Lung (tissue), 12 donors: Measurements from ENCODE around the gene RPL35. TPM values are rescaled to one million over a fixed set of nuclear protein-coding genes. Genes with fewer than 3 reads are reported as not detected.
"Not testable (repeated sequence)": the region's sequence is repeated elsewhere in the genome, so short reads cannot be mapped to it uniquely, and the experiment has no call there.

Experiments
- ATAC-seq: fragments of 200-7000 bp; cut with Tn5 transposase; one replicate; pipeline ENCODE4 v1.9.1; 2020; ENCODE audit warnings: moderate number of reproducible peaks; ENCODE audit not compliant: insufficient read depth, low FRiP score
- DNase-seq, 3 donors: peaks; one replicate each; pipeline ENCODE4 v3.0.0-alpha.2; 2013 to 2017
- H3K27ac ChIP-seq, 2 donors: one replicate each; pipeline ENCODE4 v1.5.1; 2013; ENCODE audit warnings: mild to moderate bottlenecking in 2 of 2, moderate library complexity in 2 of 2, control low read depth in 1 of 2, inconsistent platforms in 1 of 2, low read depth in 1 of 2, low read length in 1 of 2
- H3K27me3 ChIP-seq, 3 donors: one replicate each; pipeline ENCODE4 v1.5.1; 2013; ENCODE audit warnings: low read length in 2 of 3; ENCODE audit not compliant: control insufficient read depth in 3 of 3, insufficient read depth in 3 of 3
- H3K36me3 ChIP-seq, 4 donors: one replicate each; pipeline ENCODE4 v1.5.1; 2013; ENCODE audit warnings: low read length in 4 of 4, mild to moderate bottlenecking in 1 of 4, moderate library complexity in 1 of 4; ENCODE audit not compliant: control insufficient read depth in 4 of 4, insufficient read depth in 4 of 4
- H3K4me1 ChIP-seq, 5 donors: one replicate each; pipeline ENCODE4 v1.5.1; 2013; ENCODE audit warnings: low read length in 5 of 5, mild to moderate bottlenecking in 2 of 5, moderate library complexity in 1 of 5; ENCODE audit not compliant: control insufficient read depth in 5 of 5, insufficient read depth in 5 of 5
- H3K4me3 ChIP-seq: one replicate; pipeline ENCODE4 v1.5.1; 2013; ENCODE audit warnings: mild to moderate bottlenecking, control low read depth, moderate library complexity
- H3K9ac ChIP-seq, 2 donors: one replicate each; pipeline ENCODE4 v1.5.1; 2013; ENCODE audit warnings: low read length in 2 of 2, control low read depth in 1 of 2; ENCODE audit not compliant: insufficient read depth in 1 of 2
- H3K9me3 ChIP-seq, 4 donors: one replicate each; pipeline ENCODE4 v1.5.1; 2013; ENCODE audit warnings: low read length in 3 of 4, mild to moderate bottlenecking in 1 of 4, moderate library complexity in 1 of 4; ENCODE audit not compliant: control insufficient read depth in 4 of 4, insufficient read depth in 3 of 4
- CTCF ChIP-seq: IDR thresholded peaks from 2 replicates; pipeline ENCODE4 v1.5.1; 2012; ENCODE audit warnings: mild to moderate bottlenecking; ENCODE audit errors: control extremely low read depth, extremely low read depth
- WGBS, 2 donors: extraction: QIAGEN DNeasy Blood & Tissue Kit; methylation state at CpG; one replicate each; pipeline ENCODE4 v1.1.7; 2013; 5-methylcytosine and 5-hydroxymethylcytosine counted together
- polyA plus RNA-seq, 2 donors: library from polyadenylated mRNA; stranded (reverse); fragments of 200-250 nt; gene quantifications; one replicate each; pipeline ENCODE4 v1.2.1, GENCODE V29; 2013
- total RNA-seq, 2 donors: library from RNA; depleted of rRNA in 1 of 2; stranded (reverse); fragments of >200 nt in 1 of 2; gene quantifications; one replicate each; pipeline ENCODE4 v1.2.1, GENCODE V29; 2014 to 2021
- donor health status: control.
- donor health status: control.
- donor health status: Bipolar disorder and iron deficiency.
- donor health status: healthy.
- donor health status: DM: yes; HTN: yes; CAD: no.

Gene RPL35
- total and polyA plus RNA-seq, 4 donors: 758 to 5,305 (median 1,775) TPM

- 80 to 82% methylated on average over 6 of the region's 6 CpGs for WGBS, 2 donors
- H3K27me3 ChIP-seq: no peaks in the 10 kb centered on the region
- H3K9ac ChIP-seq: no peak overlapping the region
- DNase-seq (no peak), ATAC-seq (no peak)
- no peak overlapping the region for H3K27ac ChIP-seq
- no peaks in the 10 kb centered on the region for H3K9me3 ChIP-seq
- H3K4me1 ChIP-seq: no peaks in the 10 kb centered on the region
- H3K36me3 ChIP-seq: no peaks in the 10 kb centered on the region
- TF ChIP-seq CTCF: no peak
- H3K4me3 ChIP-seq: no peak overlapping the region
Measured at GRCh38 chr9:124846969-124847368, 14.8 kb downstream of the RPL35 start.

- not testable (repeated sequence) for H3K9me3 ChIP-seq, H3K9ac ChIP-seq, H3K4me1 ChIP-seq, H3K27ac ChIP-seq, DNase-seq, ATAC-seq, H3K36me3 ChIP-seq, H3K4me3 ChIP-seq, H3K27me3 ChIP-seq
- WGBS, 2 donors: 94% methylated on average over 9 of the region's 9 CpGs
Measured at GRCh38 chr9:124846467-124846866, 15.3 kb downstream of the RPL35 start.

DNA sequence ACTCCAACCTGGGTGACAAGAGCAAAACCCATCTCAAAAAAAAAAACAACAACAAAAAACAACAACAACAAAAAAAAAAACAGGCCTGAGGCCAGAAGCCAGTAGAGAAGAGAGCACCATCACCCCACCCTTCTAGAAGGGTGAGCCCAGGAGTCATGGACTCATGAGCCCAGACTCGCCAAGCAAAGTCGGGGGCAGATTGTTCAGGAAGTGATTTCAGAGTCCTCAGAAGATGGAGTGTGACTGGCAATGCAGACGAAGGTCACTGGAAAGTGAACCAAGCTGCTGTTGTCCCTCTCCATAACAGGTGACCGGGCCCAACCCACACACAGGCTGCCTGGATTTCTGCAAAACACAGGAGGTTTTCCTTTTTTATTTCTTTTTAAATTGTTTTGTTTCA is 17.5 kb downstream of the RPL35 start:
- Histone ChIP-seq H3K27ac (no peak overlapping the region), H3K4me3 (no peak overlapping the region), H3K4me1 (peaks cover 0 to 4% (median 0%) of the 10 kb centered on the region in 5 donors), H3K36me3 (no peaks in the 10 kb centered on the region), H3K9me3 (no peaks in the 10 kb centered on the region), H3K27me3 (no peaks in the 10 kb centered on the region), H3K9ac (no peak overlapping the region)
- ATAC-seq: no peak
- DNase-seq: no peak
- WGBS, 2 donors: 68 to 72% methylated on average over 4 of the region's 4 CpGs
- no peak for TF ChIP-seq CTCF

DNA sequence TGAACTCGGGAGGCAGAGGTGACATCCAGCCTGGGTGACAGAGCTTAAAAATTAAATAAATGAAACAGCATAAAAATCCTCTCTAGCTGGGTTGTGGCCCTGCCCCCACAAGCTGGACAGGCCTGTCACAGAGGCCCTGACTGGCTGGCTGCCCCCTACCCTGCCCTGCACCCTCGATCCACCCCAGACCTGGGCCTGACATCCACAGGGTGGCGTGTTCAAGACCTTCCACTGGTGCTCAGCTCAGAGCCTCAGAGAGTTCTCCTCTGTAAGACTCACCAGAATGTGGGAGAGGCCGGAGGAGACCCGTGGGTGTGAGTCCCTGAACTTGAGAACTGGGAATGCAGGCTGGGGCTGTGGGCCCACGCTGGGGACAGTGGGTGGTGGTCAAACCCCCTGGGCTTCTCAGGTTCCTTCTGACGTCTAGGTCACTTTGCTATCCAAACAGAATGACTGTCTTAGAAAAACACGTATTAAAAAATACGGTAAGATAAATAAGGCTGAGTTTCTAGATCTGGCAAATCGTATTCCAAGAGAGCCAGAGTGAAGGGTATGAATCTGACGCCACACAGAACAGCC is 18.2 kb downstream of the RPL35 start:
- no peaks in the 10 kb centered on the region for H3K9me3 ChIP-seq
- 87 to 92% methylated on average over 11 of the region's 11 CpGs for whole genome bisulfite sequencing, 2 donors
- no peak overlapping the region for H3K4me3 ChIP-seq
- no peaks in the 10 kb centered on the region for H3K36me3 ChIP-seq
- ATAC-seq (no peak), DNase-seq (no peak)
- TF ChIP-seq CTCF: no peak
- peaks cover 0 to 4% (median 0%) of the 10 kb centered on the region in 5 donors for H3K4me1 ChIP-seq
- no peak overlapping the region for H3K9ac ChIP-seq
- no peaks in the 10 kb centered on the region for H3K27me3 ChIP-seq
- no peak overlapping the region for H3K27ac ChIP-seq
